GM12873 (cell line): Measurements from ENCODE around the gene LSAMP.

Source experiments
- TF ChIP-seq, protein P1 (sequence below): IDR thresholded peaks from 2 replicates; pipeline ENCODE4 v1.5.1; 2012; ENCODE audit warnings: low read depth, mild to moderate bottlenecking, moderate library complexity, low read length, control low read depth; ENCODE audit not compliant: insufficient read depth; ENCODE audit errors: missing control alignments

Gene LSAMP

DNA sequence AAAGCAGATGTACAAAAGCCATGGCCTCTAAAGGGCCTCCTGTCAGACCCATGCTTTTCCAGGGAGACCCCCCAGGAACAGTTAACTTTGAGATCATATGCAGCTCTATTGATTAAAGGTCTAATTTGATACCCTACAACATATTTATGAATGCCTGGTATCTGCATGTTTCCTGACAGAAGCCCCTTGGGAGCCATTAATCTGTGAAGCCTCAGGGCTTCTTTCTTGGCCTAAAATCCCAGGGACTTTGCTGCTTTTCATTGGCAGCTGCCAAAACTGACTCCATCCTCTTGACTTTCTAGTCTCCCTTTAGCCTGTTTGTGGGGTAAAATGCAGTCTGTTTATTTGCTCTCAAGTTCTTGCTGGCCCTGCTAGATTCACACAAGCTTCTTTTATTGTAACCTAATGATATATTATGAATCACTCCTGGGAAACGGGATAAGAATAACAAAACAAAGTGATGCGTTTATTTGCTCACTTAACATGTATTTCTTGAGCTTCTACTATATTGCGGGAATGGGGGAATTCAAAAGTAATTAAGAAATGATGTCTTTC is 257.0 kb downstream of the LSAMP start:
- TF ChIP-seq, protein P1, sequence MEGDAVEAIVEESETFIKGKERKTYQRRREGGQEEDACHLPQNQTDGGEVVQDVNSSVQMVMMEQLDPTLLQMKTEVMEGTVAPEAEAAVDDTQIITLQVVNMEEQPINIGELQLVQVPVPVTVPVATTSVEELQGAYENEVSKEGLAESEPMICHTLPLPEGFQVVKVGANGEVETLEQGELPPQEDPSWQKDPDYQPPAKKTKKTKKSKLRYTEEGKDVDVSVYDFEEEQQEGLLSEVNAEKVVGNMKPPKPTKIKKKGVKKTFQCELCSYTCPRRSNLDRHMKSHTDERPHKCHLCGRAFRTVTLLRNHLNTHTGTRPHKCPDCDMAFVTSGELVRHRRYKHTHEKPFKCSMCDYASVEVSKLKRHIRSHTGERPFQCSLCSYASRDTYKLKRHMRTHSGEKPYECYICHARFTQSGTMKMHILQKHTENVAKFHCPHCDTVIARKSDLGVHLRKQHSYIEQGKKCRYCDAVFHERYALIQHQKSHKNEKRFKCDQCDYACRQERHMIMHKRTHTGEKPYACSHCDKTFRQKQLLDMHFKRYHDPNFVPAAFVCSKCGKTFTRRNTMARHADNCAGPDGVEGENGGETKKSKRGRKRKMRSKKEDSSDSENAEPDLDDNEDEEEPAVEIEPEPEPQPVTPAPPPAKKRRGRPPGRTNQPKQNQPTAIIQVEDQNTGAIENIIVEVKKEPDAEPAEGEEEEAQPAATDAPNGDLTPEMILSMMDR, result no peak

DNA sequence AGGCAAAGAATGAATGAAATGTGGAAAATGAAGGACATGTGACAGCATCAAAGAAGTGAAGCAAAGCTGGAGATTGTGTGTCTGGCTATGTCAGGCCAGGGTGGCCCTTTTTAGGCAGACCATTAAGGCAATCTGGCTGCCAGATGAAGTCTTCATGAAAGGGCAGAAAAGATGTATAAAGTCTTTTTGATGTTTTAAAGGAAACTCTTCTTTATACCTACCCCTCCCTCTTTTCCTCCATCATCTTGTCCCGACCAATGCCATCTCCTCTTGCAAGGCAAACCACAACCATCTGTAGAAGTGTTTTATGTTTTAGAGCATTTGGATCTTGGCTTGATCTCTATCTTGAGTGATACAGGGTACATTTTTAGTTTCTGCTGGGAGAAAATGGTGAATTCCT is 259.2 kb downstream of the LSAMP start:
- TF ChIP-seq, protein P1, result no peak

DNA sequence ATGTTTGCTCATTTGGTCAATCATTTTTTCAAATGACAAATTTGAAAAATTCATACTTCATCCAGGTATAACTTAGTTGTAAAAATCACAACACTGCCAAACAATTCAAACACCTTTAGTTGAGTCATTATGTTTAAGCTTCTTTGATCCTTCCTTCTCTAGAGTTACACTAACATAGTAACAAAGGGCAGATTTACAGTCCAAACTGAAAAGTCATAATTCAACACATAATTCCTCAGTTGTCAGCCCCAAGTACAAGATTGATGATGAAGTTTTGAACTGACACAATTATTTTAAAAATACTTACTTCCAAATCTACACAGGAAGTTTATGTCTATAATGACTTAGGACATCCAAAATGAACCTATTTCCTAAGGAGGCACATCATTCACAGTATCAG is 264.1 kb downstream of the LSAMP start:
- TF ChIP-seq, protein P1, result no peak

DNA sequence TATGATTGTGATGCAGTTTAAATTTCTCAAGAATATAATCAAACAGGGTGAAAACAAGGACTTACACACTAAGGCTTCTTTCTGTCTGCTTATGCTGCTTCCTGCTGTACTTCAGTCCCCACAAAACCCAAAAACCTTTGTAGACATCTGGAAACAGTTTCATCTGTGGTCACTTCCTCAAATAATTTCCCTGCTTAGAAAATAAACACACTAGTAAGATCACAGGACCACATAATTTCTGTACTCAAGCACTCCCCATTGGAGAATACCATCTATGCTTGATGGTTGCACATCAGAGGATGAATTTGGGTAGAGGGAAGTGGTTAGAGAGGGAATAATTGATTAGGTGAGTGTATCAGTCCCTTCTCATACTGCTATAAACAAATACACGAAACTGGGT is 266.2 kb downstream of the LSAMP start:
- TF ChIP-seq, protein P1, result no peak

DNA sequence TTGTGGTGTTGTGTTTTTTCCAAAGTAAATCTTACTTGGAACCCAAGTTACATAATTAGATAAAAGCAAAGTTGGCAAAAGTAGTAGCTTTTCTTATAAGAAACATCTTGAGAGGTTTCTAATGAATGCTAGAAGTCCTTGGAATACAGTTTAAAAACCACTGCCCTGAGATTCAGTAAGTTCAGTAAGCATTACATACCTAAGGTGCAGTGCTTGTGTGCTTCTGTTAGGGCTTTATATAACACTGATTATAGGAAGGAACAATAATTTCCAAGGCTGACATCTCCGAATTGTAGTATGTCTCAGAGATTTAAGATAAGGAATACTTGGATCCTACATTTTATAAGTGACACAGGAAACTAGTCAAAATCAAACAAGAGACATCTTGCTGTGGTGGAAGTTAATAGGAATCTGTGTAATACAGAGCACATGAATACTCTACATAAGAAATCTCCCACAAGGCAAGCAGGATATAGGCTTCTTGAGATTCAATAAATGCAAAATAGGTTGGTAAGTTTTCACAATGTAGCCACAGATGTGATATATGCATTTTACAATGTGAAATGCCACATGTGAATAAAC is 268.2 kb downstream of the LSAMP start:
- TF ChIP-seq, protein P1, result no peak

DNA sequence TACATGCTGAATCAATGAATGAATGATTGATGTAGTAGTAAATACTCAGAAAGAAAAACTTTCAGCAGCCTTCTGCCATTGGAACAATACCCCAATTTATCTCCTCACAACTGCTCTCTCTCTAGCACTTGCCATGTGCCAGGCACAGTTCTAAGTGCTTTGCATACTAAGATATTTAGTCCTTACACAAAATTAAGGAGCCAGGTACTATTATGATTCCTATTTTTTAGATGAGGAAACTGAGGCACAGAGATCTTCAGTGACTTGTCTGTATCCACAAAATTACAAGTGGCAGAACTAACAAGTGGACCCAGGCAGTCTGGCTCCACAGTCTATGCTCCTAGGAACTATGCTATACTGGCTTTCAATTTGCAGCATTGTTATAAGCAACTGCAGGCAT is 279.2 kb downstream of the LSAMP start:
- TF ChIP-seq, protein P1, result no peak

DNA sequence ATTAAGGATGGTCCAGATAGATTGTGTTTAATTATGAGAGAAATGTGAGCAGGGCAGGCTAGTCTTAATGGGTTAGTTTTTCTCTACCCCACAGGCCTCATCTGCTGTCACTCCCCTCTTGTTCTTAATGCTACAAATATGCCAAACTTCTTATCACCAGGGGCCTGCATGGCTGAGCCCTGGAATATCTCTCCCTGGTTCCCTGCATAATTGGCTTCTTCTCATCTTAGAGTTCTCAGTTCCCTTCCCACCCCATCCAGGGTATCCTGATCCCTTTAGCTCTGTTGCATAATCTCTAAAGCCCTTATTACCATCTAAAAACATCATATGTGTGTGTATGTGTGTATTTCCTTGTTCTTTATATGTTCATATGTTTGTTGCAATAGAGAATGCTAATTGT is 279.6 kb downstream of the LSAMP start:
- TF ChIP-seq, protein P1, result no peak

DNA sequence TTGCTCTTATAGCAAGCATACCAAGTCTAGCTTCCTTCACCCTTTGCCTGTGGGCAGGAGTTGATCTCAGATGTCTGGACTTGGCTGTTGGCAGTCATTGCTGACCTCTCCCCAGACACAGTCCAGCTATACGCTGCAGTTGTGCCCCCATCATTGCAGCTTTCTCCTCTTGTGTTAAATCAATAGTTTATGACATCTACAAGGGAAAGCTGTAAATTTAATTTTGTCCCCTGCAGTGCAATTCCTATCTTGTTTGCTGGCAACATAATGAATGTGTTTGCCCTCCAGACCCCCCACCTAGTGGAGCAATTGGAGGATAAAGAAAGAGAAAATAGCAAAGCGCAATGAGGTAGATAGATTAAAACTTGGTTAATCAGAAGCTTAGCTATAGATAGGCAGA is 280.2 kb downstream of the LSAMP start:
- TF ChIP-seq, protein P1, result no peak
